Measurements from ENCODE around the gene CACUL1. TPM values are rescaled to one million over a fixed set of nuclear protein-coding genes. Genes with fewer than 3 reads are reported as not detected.

Gene CACUL1
- total RNA-seq, 2 experiments from 2014 or later: 24.0 to 24.4 TPM

DNA sequence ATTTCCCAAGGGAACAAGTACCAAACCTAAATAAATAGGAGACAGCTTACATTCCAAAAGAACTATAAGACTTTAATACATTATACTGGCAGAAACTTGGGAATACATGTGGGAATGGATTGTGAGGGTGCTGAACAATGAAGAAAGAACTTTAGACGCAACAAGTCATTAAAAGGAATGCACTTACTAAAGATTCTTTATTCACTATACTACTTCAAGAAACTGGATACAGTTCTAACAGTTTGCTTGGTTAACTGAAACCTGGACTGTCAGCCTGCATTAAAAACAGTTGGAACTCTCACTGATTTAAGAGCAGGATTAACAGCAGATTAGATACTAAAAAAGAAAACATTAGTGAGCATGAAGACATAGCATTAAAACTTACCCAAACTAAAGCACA, 12.0 kb downstream of the CACUL1 start:
- peaks cover 58% of the 10 kb centered on the region for H3K4me1 Mint-ChIP-seq (ENCODE audit: low read depth)
- H3K36me3 Mint-ChIP-seq: peaks cover 3% of the 10 kb centered on the region
- CTCF ChIA-PET: no interaction called here
- no peaks in the 10 kb centered on the region for H3K27me3 Mint-ChIP-seq
- intact Hi-C loops (cut with micrococcal nuclease): no loop called here
- H3K4me3 Mint-ChIP-seq: no peak overlapping the region
- no peak for DNase-seq
- POLR2A ChIA-PET: interaction anchor here (1.2 kb wide), 1 partner anchor 12 kb away, joined by 5 read pairs; the partner anchor contains the start of gene CACUL1
- no peaks in the 10 kb centered on the region for H3K9me3 Mint-ChIP-seq
- H3K27ac Mint-ChIP-seq: no peak overlapping the region

DNA sequence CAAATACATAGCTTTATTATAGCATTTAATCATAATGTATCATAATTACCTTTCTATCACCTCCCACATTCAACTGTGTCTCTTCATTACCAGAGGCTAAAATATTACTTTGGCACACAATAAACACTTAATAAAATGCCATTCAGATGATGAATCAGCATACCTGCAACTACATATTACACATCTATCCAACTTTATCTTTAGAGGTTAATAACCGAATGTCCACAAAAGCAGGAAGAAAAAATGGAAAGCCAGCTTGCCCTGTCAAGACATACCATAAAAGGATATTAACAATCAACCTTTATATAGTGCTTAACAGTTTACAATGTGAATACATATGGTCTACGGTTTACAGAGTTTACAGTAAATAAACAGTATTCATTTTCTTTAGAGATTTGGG, 12.7 kb downstream of the CACUL1 start:
- DNase-seq: no peak
- H3K4me3 Mint-ChIP-seq: no peak overlapping the region
- H3K9me3 Mint-ChIP-seq: no peaks in the 10 kb centered on the region
- CTCF ChIA-PET: no interaction called here
- no peaks in the 10 kb centered on the region for H3K27me3 Mint-ChIP-seq
- H3K4me1 Mint-ChIP-seq (ENCODE audit: low read depth): peaks cover 52% of the 10 kb centered on the region
- H3K27ac Mint-ChIP-seq: no peak overlapping the region
- POLR2A ChIA-PET: interaction anchor here (1.2 kb wide), 1 partner anchor 13 kb away, joined by 5 read pairs; the partner anchor contains the start of gene CACUL1
- H3K36me3 Mint-ChIP-seq: no peaks in the 10 kb centered on the region
- intact Hi-C loops (cut with micrococcal nuclease): no loop called here

DNA sequence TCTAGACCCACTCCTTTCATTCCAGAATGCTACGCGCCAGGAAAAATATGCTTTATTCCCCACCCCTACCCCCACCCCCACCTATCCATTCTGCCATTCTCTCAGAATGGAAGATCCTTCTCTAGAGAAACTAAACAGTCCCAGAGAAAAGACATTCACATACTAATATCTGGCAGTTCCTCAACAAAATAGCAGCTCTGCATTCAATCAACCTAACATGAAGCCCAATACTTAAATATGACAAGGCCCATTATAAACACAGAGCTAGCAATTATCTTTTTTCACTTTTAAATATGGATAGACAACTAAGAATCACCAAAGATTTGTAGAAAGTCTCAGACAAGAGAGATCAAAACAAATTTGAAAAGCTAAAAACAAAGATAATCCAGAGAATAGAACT, 16.4 kb downstream of the CACUL1 start:
- Mint-ChIP-seq H3K36me3 (no peaks in the 10 kb centered on the region), H3K4me3 (no peak overlapping the region), H3K9me3 (no peaks in the 10 kb centered on the region), H3K27ac (no peak overlapping the region), H3K4me1 (ENCODE audit: low read depth) (peaks cover 62% of the 10 kb centered on the region), H3K27me3 (no peaks in the 10 kb centered on the region)
- intact Hi-C loops (cut with micrococcal nuclease): no loop called here
- ChIA-PET CTCF (interaction anchor here (0.7 kb wide), 1 partner anchor 19 kb away, joined by 3 read pairs; no protein-coding TSS in a partner anchor), POLR2A (interaction anchor here (0.8 kb wide), 1 partner anchor 16 kb away, joined by 4 read pairs; no protein-coding TSS in a partner anchor)
- DNase-seq: no peak

DNA sequence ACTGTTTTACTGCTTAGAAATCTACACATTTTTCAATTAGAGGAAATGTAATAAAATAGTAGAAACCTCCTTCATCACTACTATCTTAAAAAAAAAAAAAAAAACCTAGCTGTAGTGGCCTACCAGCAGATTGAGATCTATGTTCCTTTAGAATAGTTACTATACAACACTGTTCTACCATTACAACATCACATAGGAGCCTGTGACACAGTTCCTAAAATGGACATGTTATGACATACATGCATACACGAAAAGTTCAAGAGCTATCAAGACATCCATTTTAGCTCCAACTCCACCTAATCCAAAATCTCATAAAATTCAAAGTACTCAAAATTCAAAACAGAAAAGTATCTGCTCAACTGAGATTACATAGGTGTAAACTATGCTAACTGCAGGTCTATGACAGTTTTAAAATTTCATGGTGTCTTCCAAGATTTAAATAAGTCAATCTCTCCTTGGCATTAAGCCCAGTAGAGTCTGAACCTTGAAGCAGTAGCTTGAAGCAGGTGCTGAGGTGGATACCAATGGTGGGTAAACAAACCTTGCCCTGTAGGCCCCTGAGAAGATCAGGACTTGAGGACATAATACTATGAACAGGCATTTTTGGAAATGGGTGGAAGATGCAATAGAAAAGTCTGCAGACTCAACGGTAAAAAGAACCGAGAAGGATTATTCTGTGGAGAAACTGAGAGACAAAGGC, 17.0 kb downstream of the CACUL1 start:
- Mint-ChIP-seq H3K4me3 (no peak overlapping the region), H3K36me3 (no peaks in the 10 kb centered on the region), H3K4me1 (ENCODE audit: low read depth) (peaks cover 65% of the 10 kb centered on the region), H3K27me3 (no peaks in the 10 kb centered on the region), H3K9me3 (no peaks in the 10 kb centered on the region), H3K27ac (no peak overlapping the region)
- CTCF ChIA-PET: no interaction called here
- intact Hi-C loops (cut with micrococcal nuclease): no loop called here
- POLR2A ChIA-PET: no interaction called here
- no peak for DNase-seq

DNA sequence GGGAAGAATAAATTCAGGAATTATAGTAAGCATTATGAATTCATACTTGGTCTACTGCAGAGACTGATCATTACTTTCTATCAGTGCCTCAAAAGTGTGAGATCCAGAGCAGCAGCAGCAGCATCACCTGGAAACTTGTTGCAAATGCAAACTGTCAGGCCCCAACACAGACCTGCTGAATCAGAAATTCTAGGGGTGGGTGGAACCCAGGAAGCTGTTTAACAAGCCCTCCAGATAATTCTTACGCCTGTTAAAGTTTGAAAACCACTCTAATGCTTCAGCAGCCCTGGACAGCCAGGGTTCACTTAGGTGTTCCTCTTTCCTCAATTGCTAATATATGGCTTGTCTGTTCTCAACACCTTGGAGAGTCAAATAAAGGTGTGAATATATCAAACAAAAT, 19.5 kb downstream of the CACUL1 start:
- intact Hi-C loops (cut with micrococcal nuclease): no loop called here
- Mint-ChIP-seq H3K27me3 (no peaks in the 10 kb centered on the region), H3K4me3 (no peak overlapping the region), H3K9me3 (no peaks in the 10 kb centered on the region), H3K4me1 (ENCODE audit: low read depth) (peaks cover 76% of the 10 kb centered on the region), H3K27ac (no peak overlapping the region), H3K36me3 (no peaks in the 10 kb centered on the region)
- DNase-seq: no peak
- ChIA-PET POLR2A (no interaction called here), CTCF (interaction anchor here (1.1 to 1.3 kb wide), 4 partner anchors 14 to 167 kb away, joined by 3 to 4 read pairs (median 4); partner anchors contain the start of gene CACUL1)

DNA sequence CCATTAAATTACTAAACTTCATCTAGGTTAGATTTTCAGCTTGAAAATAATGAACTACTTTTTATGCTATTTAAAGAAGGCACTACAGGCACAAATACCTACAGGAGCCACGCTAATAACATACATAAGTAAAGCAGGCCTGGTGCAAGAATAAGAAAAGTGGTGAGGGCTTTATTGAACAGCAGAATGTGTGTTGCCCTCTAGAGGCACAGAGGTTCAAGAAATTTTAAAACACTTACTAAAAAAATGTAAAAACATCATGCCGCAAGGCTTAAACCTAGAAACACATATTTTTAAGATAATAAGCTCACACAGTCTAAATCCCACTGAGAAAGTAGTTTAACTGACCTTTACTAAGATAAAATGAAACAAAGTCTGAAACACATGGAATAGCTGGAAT, 20.3 kb downstream of the CACUL1 start:
- H3K9me3 Mint-ChIP-seq: no peaks in the 10 kb centered on the region
- intact Hi-C loops (cut with micrococcal nuclease): no loop called here
- POLR2A ChIA-PET: no interaction called here
- H3K36me3 Mint-ChIP-seq: peaks cover 1% of the 10 kb centered on the region
- CTCF ChIA-PET: interaction anchor here (1.1 to 1.2 kb wide), 3 partner anchors 20 to 167 kb away, joined by 3 to 4 read pairs (median 3); partner anchors contain the start of gene CACUL1
- no peak overlapping the region for H3K4me3 Mint-ChIP-seq
- H3K27ac Mint-ChIP-seq: no peak overlapping the region
- DNase-seq: no peak
- H3K4me1 Mint-ChIP-seq (ENCODE audit: low read depth): peaks cover 78% of the 10 kb centered on the region
- no peaks in the 10 kb centered on the region for H3K27me3 Mint-ChIP-seq

DNA sequence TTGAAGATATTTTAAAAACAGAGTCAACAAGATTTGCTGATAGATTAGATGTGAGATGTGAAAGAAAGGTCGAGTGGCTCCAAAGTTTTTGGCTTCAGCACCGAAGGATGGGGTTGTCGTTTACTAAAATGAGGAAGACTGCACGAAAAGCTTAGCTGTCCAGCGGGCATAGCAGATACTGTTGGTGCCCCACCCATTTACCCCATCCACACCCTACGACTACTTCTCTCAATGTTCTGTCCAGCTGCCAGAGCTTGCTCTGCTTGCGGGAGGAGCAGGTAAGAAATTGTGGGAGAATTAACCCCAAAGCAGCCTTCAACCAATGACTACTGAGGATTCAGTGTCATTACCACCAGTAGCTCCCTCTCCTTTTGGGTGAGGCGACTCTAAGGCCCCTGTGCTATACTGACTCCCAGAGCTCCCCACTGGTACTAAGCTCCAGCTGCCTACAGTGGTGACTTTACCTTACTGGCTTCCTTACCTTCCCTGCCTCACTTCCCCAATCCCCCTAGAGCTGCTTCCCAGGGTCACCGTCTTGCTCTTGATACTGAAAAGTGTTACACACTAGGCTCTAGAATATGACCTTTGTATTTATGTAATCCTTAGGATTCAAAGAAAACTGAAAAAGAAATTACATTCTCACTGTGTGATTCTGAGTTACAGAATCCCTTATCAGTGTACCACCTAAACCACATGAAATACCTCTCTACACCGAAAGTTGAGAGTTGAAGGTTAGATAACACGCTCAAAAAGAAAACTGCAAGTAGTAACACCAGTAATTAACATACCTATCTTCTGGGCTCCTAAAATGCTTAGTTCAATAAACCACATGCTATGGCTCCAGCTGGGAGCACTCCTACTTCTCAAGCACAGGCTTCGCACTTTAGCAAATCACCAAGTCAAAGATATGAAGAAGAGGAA, 22.3 kb downstream of the CACUL1 start:
- H3K4me3 Mint-ChIP-seq: no peak overlapping the region
- H3K27me3 Mint-ChIP-seq: no peaks in the 10 kb centered on the region
- no peak overlapping the region for H3K27ac Mint-ChIP-seq
- POLR2A ChIA-PET: no interaction called here
- peaks cover 69% of the 10 kb centered on the region for H3K4me1 Mint-ChIP-seq (ENCODE audit: low read depth)
- CTCF ChIA-PET: interaction anchor here (0.6 to 3.3 kb wide), 5 partner anchors 12 to 164 kb away, joined by 3 to 15 read pairs (median 10); partner anchors contain the start of gene CACUL1
- H3K36me3 Mint-ChIP-seq: peaks cover 5% of the 10 kb centered on the region
- intact Hi-C loops (cut with micrococcal nuclease): loop anchor here (1.0 kb wide), 1 partner anchor 22 kb away; the partner anchor contains the start of gene CACUL1
- H3K9me3 Mint-ChIP-seq: no peaks in the 10 kb centered on the region
- DNase-seq: no peak

DNA sequence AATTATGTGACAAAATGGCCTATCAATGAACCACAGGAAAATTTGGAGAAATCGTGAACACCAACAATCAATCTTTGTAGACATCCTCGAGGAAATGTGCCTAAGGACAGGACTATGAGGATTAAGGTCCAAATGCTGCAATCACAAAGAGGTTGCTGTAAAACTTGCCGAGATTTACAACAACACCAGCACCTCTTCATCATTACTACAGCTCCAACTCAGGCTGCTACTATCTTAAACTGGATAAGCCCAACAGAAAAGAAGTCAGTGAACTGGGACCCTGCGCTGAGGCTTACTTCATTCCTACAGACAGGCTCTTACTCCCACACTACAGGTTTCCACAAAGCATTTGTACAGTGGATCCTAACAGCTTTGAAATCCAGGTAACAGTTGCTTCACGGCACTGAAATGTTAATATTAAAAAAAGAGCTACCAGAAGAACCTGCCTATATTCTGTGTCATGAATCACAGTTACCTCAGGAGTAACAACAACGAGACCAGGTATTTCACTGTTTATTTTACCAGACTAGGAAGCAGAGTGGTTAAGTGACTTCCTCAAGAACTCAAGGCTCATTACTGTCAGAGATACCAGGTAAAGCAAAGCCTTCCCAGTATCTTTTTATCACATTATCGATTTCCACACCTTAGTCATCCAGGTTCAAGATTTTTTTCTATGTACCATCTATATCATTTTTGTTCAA, 23.9 kb downstream of the CACUL1 start:
- H3K9me3 Mint-ChIP-seq: no peaks in the 10 kb centered on the region
- H3K27me3 Mint-ChIP-seq: no peaks in the 10 kb centered on the region
- no peak for DNase-seq
- ChIA-PET POLR2A (no interaction called here), CTCF (interaction anchor here (3.3 kb wide), 1 partner anchor 24 kb away, joined by 10 read pairs; the partner anchor contains the start of gene CACUL1)
- no peak overlapping the region for H3K27ac Mint-ChIP-seq
- H3K4me3 Mint-ChIP-seq: no peak overlapping the region
- H3K36me3 Mint-ChIP-seq: peaks cover 5% of the 10 kb centered on the region
- peaks cover 62% of the 10 kb centered on the region for H3K4me1 Mint-ChIP-seq (ENCODE audit: low read depth)
- intact Hi-C loops (cut with micrococcal nuclease): no loop called here

DNA sequence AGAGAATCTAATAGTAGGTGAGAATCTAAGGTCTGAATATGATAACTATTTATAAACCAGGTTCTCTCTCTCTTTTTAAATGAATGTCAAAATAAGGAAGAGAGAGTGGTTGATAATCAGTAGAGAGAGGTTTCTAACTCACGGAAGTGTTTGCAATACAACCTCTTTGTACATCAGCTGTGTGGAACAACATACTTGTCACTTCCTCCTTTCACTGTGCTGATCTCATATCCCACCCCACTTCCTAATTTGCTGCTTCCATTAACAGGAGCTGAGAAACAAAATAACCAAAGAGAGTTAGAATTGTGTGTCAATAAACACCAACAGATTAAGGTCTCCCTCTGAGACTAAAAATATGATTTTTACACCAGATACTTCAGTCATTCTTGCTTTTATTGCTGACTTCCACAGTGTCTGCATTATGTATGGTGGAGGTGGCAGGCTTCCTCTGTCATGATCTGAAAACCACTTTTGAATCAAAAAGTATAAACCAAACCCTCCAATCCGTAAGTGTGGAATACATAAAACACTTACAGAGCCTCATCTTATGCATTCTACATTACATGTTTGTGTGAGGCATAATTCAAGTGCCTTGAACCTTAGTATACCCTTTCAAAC, 25.0 kb downstream of the CACUL1 start:
- peaks cover 52% of the 10 kb centered on the region for H3K4me1 Mint-ChIP-seq (ENCODE audit: low read depth)
- intact Hi-C loops (cut with micrococcal nuclease): no loop called here

DNA sequence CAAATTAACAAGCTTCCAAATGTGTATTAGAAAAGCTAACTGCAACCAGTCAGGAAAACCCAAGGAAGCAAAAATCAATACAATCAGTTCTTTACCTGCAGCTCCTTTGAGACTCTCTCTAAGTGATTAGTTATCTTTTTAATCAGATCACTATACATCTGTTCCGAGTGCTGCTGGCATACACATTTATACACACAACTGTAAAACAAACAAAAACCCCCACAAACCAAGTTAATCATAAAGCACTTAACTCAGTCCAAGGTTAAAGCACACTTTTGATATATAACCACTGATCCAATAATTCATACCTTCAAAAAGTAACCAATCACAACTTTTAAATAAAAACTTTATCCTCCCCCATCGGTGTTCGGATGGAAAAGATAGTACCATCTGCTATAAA, 25.6 kb downstream of the CACUL1 start:
- ChIA-PET POLR2A (no interaction called here), CTCF (interaction anchor here (1.5 kb wide), 1 partner anchor 161 kb away, joined by 4 read pairs; no protein-coding TSS in a partner anchor)
- peaks cover 5% of the 10 kb centered on the region for H3K36me3 Mint-ChIP-seq
- no peak overlapping the region for H3K4me3 Mint-ChIP-seq
- H3K27ac Mint-ChIP-seq: no peak overlapping the region
- intact Hi-C loops (cut with micrococcal nuclease): no loop called here
- no peaks in the 10 kb centered on the region for H3K9me3 Mint-ChIP-seq
- no peaks in the 10 kb centered on the region for H3K27me3 Mint-ChIP-seq
- no peak for DNase-seq
- peaks cover 48% of the 10 kb centered on the region for H3K4me1 Mint-ChIP-seq (ENCODE audit: low read depth)

More for the DNA sequence above, 25.0 kb downstream of the CACUL1 start:
- Mint-ChIP-seq H3K36me3 (peaks cover 5% of the 10 kb centered on the region), H3K9me3 (no peaks in the 10 kb centered on the region), H3K27me3 (no peaks in the 10 kb centered on the region), H3K4me3 (no peak overlapping the region), H3K27ac (peak overlapping the region; percentile 23)
- no peak for DNase-seq
- CTCF ChIA-PET: interaction anchor here (1.5 to 3.3 kb wide), 2 partner anchors 25 to 162 kb away, joined by 4 to 10 read pairs; partner anchors contain the start of gene CACUL1
- POLR2A ChIA-PET: no interaction called here

DNA sequence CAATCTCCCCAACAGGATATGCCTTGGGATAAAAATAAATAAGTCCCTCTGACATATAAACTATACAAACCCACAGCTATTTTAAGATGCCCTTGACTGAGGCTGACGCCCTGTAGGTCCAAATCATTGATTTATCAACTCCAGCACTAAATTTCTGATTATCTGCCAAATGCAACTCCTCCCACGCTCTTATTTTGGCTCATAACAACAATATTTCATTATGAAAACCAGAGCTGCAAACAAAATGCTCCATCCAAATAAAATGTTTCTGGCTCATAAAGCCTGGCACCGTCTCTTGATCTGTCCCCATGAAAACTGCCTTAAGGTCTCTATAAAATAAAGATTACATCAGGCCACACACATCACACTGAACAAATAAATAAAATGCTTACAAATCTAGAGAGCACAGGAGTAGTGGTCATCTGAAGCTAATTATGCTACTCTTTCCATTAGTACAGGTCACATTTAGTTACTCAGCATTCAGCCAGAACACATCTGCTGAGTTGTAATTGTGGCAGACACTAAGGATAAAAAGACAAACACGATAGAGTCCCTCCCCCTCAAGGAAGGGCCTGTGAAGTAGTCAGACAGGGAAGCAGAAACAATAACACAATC, 28.8 kb downstream of the CACUL1 start:
- ChIA-PET CTCF (interaction anchor here (2.0 kb wide), 1 partner anchor 156 kb away, joined by 6 read pairs; no protein-coding TSS in a partner anchor), POLR2A (no interaction called here)
- Mint-ChIP-seq H3K36me3 (peaks cover 5% of the 10 kb centered on the region), H3K4me3 (no peak overlapping the region), H3K27me3 (no peaks in the 10 kb centered on the region), H3K9me3 (no peaks in the 10 kb centered on the region), H3K27ac (no peak overlapping the region), H3K4me1 (ENCODE audit: low read depth) (peaks cover 18% of the 10 kb centered on the region)
- no peak for DNase-seq
- intact Hi-C loops (cut with micrococcal nuclease): no loop called here

Measured in activated CD4-positive, alpha-beta memory T cell treated with anti-CD3 and anti-CD28 coated beads for 36 hours (primary cell).